H1 (cell line): ENCODE measurements around the gene TTC6. TPM values are rescaled to one million over a fixed set of nuclear protein-coding genes. Genes with fewer than 3 reads are reported as not detected.

Experiments
- CTCF ChIA-PET: fragments of 300-600 bp; sonication (Branson Sonifier 250); formaldehyde crosslinking; loops from one replicate; lab custom pipeline; 2021; ENCODE audit not compliant: partially characterized antibody; lab: Charles Lee
- POLR2A ChIA-PET: fragments of 300-600 bp; sonication (Branson Sonifier 250); formaldehyde crosslinking; loops from one replicate; lab custom pipeline; 2021; ENCODE audit warnings: inconsistent platforms; ENCODE audit not compliant: partially characterized antibody; lab: Charles Lee
- DNase-seq, 2 experiments: peaks; one replicate each; pipeline versions ENCODE4 v3.0.0 to v3.0.0-alpha.2; 2010 to 2022; ENCODE audit warnings: low spot score in 2 of 2, low read depth in 1 of 2, mixed read lengths in 1 of 2
- FAIRE-seq: peaks from 2 replicates; lab custom pipeline; 2011; peaks lifted over from hg19 to GRCh38; lab: Jason Lieb, UNC
- H2AFZ ChIP-seq: 2 replicates; pipeline ENCODE4 v1.8.1; 2012; ENCODE audit warnings: low read length, inconsistent platforms
- H2AK5ac ChIP-seq: 2 replicates; pipeline ENCODE4 v1.6.1; 2013; ENCODE audit warnings: low read depth, low read length
- H2BK120ac ChIP-seq: replicated peaks from 2 replicates; pipeline ENCODE3; 2013; ENCODE audit warnings: low read depth, low read length, inconsistent platforms
- H2BK12ac ChIP-seq: 2 replicates; pipeline ENCODE4 v1.6.1; 2013; ENCODE audit warnings: low read depth, low read length
- H2BK15ac ChIP-seq: 2 replicates; pipeline ENCODE4 v1.6.1; 2013; ENCODE audit warnings: low read length
- H2BK20ac ChIP-seq: 2 replicates; pipeline ENCODE4 v1.6.1; 2013; ENCODE audit warnings: low read length
- H2BK5ac ChIP-seq: 2 replicates; pipeline ENCODE4 v1.6.1; 2013; ENCODE audit warnings: low read depth, low read length
- H3K14ac ChIP-seq: 2 replicates; pipeline ENCODE4 v1.6.1; 2013; ENCODE audit warnings: inconsistent platforms; ENCODE audit not compliant: insufficient read length
- H3K18ac ChIP-seq: 2 replicates; pipeline ENCODE4 v1.6.1; 2013; ENCODE audit warnings: low read length; ENCODE audit errors: extremely low read depth
- H3K23ac ChIP-seq: 2 replicates; pipeline ENCODE4 v1.6.1; 2013; ENCODE audit warnings: inconsistent platforms; ENCODE audit not compliant: insufficient read length
- H3K23me2 ChIP-seq: 2 replicates; pipeline ENCODE4 v1.6.1; 2013; ENCODE audit warnings: low read depth, low read length
- H3K27ac ChIP-seq: 2 replicates; pipeline ENCODE4 v1.6.1; 2011; ENCODE audit warnings: low read depth, low read length, inconsistent platforms
- H3K27me3 ChIP-seq, 4 experiments: replicated peaks in 1 of 4; 1 replicate in 1 of 4; 2 replicates in 3 of 4; pipeline versions ENCODE4 v1.6.1 to v1.8.1; 2011 to 2013; ENCODE audit warnings: low read length in 3 of 4, mild to moderate bottlenecking in 3 of 4, inconsistent platforms in 2 of 4, mixed read lengths in 2 of 4, moderate library complexity in 1 of 4; ENCODE audit not compliant: control insufficient read depth in 3 of 4, insufficient read depth in 3 of 4; ENCODE audit errors: extremely low read depth in 1 of 4
- H3K36me3 ChIP-seq, 4 experiments: 2 replicates each; pipeline versions ENCODE4 v1.6.1 to v1.8.1; 2011 to 2013; ENCODE audit warnings: mild to moderate bottlenecking in 4 of 4, low read length in 3 of 4, moderate library complexity in 2 of 4, control low read depth in 1 of 4, inconsistent platforms in 1 of 4; ENCODE audit not compliant: insufficient read depth in 4 of 4, control insufficient read depth in 2 of 4
- H3K4ac ChIP-seq: replicated peaks from 2 replicates; pipeline ENCODE3; 2013; ENCODE audit warnings: low read length, low read depth, mixed read lengths, inconsistent platforms; ENCODE audit not compliant: insufficient read length
- H3K4me1 ChIP-seq, 4 experiments: replicated peaks in 1 of 4; 1 replicate in 1 of 4; 2 replicates in 3 of 4; pipeline versions ENCODE4 v1.6.1 to v1.8.1; 2011 to 2013; ENCODE audit warnings: low read length in 3 of 4, inconsistent platforms in 2 of 4, mixed read lengths in 1 of 4; ENCODE audit not compliant: insufficient read depth in 4 of 4, control insufficient read depth in 3 of 4
- H3K4me2 ChIP-seq, 2 experiments: 2 replicates each; pipeline versions ENCODE4 v1.6.1 to v1.8.1; 2011 to 2013; ENCODE audit warnings: low read depth in 2 of 2, low read length in 2 of 2, control low read depth in 1 of 2, inconsistent platforms in 1 of 2, mild to moderate bottlenecking in 1 of 2; ENCODE audit not compliant: insufficient read depth in 1 of 2
- H3K4me3 ChIP-seq, 4 experiments: fragments of 200-600, 300-600 bp in 1 of 4; sonication (generic), shearing (Covaris generic), sonication (Bioruptor Twin) in 1 of 4; 2 replicates each; pipeline versions ENCODE4 v1.5.1 to v1.8.1; 2011 to 2016; ENCODE audit warnings: low read length in 4 of 4, low read depth in 3 of 4, control low read depth in 2 of 4, inconsistent platforms in 2 of 4, mild to moderate bottlenecking in 2 of 4, mixed read lengths in 1 of 4, moderate library complexity in 1 of 4; ENCODE audit not compliant: insufficient read depth in 2 of 4; ENCODE audit errors: extremely low read depth in 1 of 4
- H3K56ac ChIP-seq: replicated peaks from 2 replicates; pipeline ENCODE3; 2013; ENCODE audit warnings: low read depth, mild to moderate bottlenecking, mixed read lengths, low read length, inconsistent platforms; ENCODE audit not compliant: insufficient read length
- H3K79me1 ChIP-seq: 2 replicates; pipeline ENCODE4 v1.6.1; 2013; ENCODE audit warnings: low read depth, low read length, control low read depth
- H3K79me2 ChIP-seq, 2 experiments: 2 replicates each; pipeline versions ENCODE4 v1.6.1 to v1.8.1; 2012 to 2013; ENCODE audit warnings: low read length in 2 of 2, mild to moderate bottlenecking in 2 of 2, inconsistent platforms in 1 of 2; ENCODE audit not compliant: insufficient read depth in 2 of 2, control insufficient read depth in 1 of 2
- H3K9ac ChIP-seq, 4 experiments: replicated peaks in 1 of 4; 1 replicate in 1 of 4; 2 replicates in 3 of 4; pipeline versions ENCODE4 v1.6.1 to v1.8.1; 2011 to 2013; ENCODE audit warnings: low read depth in 3 of 4, low read length in 3 of 4, control low read depth in 2 of 4, mild to moderate bottlenecking in 2 of 4, moderate library complexity in 2 of 4, inconsistent platforms in 1 of 4; ENCODE audit errors: extremely low read depth in 1 of 4
- H3K9me3 ChIP-seq, 2 experiments: 2 replicates each; pipeline versions ENCODE4 v1.6.1 to v1.8.1; 2012 to 2013; ENCODE audit warnings: mild to moderate bottlenecking in 2 of 2, moderate library complexity in 2 of 2, control low read depth in 1 of 2, inconsistent platforms in 1 of 2, low read depth in 1 of 2, low read length in 1 of 2, mixed read lengths in 1 of 2; ENCODE audit not compliant: insufficient read depth in 2 of 2
- H4K20me1 ChIP-seq, 2 experiments: replicated peaks in 1 of 2; 2 replicates each; pipeline versions ENCODE3 to v1.8.1; 2011 to 2013; ENCODE audit warnings: inconsistent platforms in 2 of 2, low read length in 2 of 2, mild to moderate bottlenecking in 1 of 2; ENCODE audit not compliant: insufficient read depth in 2 of 2, control insufficient read depth in 1 of 2
- H4K5ac ChIP-seq: 2 replicates; pipeline ENCODE4 v1.6.1; 2013; ENCODE audit warnings: low read length, low read depth, mixed read lengths, inconsistent platforms; ENCODE audit not compliant: insufficient read length
- H4K8ac ChIP-seq: 2 replicates; pipeline ENCODE4 v1.8.0; 2013; ENCODE audit warnings: mild to moderate bottlenecking, moderate library complexity, low read length, inconsistent platforms; ENCODE audit not compliant: insufficient read depth; ENCODE audit errors: extremely low read depth
- H4K91ac ChIP-seq: replicated peaks from 2 replicates; pipeline ENCODE3; 2013; ENCODE audit warnings: low read length, mixed read lengths, inconsistent platforms; ENCODE audit not compliant: insufficient read length
- BACH1 ChIP-seq: IDR thresholded peaks from 2 replicates; pipeline ENCODE4 v1.6.1; 2012; ENCODE audit warnings: low read length, improper control_type of control experiment
- CREB1 ChIP-seq: IDR thresholded peaks from 2 replicates; pipeline ENCODE4 v1.6.1; 2012; ENCODE audit warnings: inconsistent platforms
- HDAC2 ChIP-seq, 2 experiments: fragments of 300-600 bp in 1 of 2; sonication (generic) in 1 of 2; IDR thresholded peaks; 2 replicates each; pipeline ENCODE4 v1.6.1; 2011 to 2012; ENCODE audit warnings: low read depth in 2 of 2, low read length in 2 of 2, mild to moderate bottlenecking in 2 of 2, moderate library complexity in 2 of 2, borderline replicate concordance in 1 of 2, inconsistent platforms in 1 of 2
- POLR2AphosphoS5 ChIP-seq: IDR thresholded peaks from 2 replicates; pipeline ENCODE4 v1.6.1; 2011; ENCODE audit warnings: low read depth, low read length
- WGBS, 2 experiments: shearing (Covaris generic) in 1 of 2; methylation state at CpG; one replicate each; pipeline versions ENCODE4 v1.1.6 to v1.1.7; 2013 to 2015; ENCODE audit warnings: low lambda C conversion rate in 2 of 2, mixed read lengths in 2 of 2, inconsistent platforms in 1 of 2, low coverage in 1 of 2, missing lambda C conversion rate in 1 of 2; ENCODE audit not compliant: insufficient replicate concordance in 2 of 2, insufficient coverage in 1 of 2, insufficient read length in 1 of 2; ENCODE audit errors: extremely low coverage in 1 of 2, missing lambda C conversion rate in 1 of 2; 5-methylcytosine and 5-hydroxymethylcytosine counted together
- polyA plus RNA-seq, 7 experiments: library from polyadenylated mRNA; depleted of rRNA in 3 of 7; stranded (reverse) in 5 of 7; unstranded in 2 of 7; fragments of >200 nt in 5 of 7; fragments of 200-250 nt in 2 of 7; gene quantifications; 1 replicate in 5 of 7; 2 replicates in 1 of 7; 4 replicates in 1 of 7; pipeline versions ENCODE4 v1.2.1 to v1.2.3, GENCODE V29; 2011 to 2013; ENCODE audit warnings: missing spikeins in 2 of 7, mixed read lengths in 2 of 7
- total RNA-seq: library from RNA; stranded (reverse); fragmentation: NEBNext Ultra II Directional; extraction: Animal tissue kit (Norgen Biotek cat#: 25700); gene quantifications from 2 replicates; pipeline ENCODE4 v1.2.1, GENCODE V29; 2021
- TF ChIP-seq, protein P1 (sequence below), 3 experiments: IDR thresholded peaks; 1 replicate in 2 of 3; 2 replicates in 1 of 3; pipeline versions ENCODE4 v1.5.1 to v1.6.1; 2011; ENCODE audit warnings: low read length in 3 of 3, mild to moderate bottlenecking in 3 of 3, inconsistent platforms in 2 of 3, low read depth in 1 of 3, moderate library complexity in 1 of 3; ENCODE audit not compliant: insufficient read depth in 1 of 3; ENCODE audit errors: control extremely low read depth in 1 of 3
- TF ChIP-seq, protein P2 (sequence below): IDR thresholded peaks from 2 replicates; pipeline ENCODE4 v1.6.1; 2012; ENCODE audit warnings: low read length, inconsistent platforms

The TTC6 gene
- total and polyA plus RNA-seq, 2 of the 8 experiments (the other 6 are each of a cell fraction or from before 2014, with no cell fraction given), result 0.02 TPM; not detected in 1

- no peak overlapping the region for H2BK12ac ChIP-seq
- POLR2A ChIA-PET, result no interaction called here
- no peak overlapping the region for H3K14ac ChIP-seq
- no peak overlapping the region for H3K23ac ChIP-seq
- no peak overlapping the region for H3K4ac ChIP-seq
- no peak overlapping the region for H3K9ac ChIP-seq
- TF ChIP-seq BACH1, result no peak
- no peak for TF ChIP-seq HDAC2 (IDR thresholded peaks at IDR 0.05; ENCODE audit: borderline replicate concordance in 1 of 2, low read depth in 2 of 2, low read length in 2 of 2)
- TF ChIP-seq CREB1, result no peak
- TF ChIP-seq POLR2AphosphoS5, result no peak
- TF ChIP-seq, protein P1, sequence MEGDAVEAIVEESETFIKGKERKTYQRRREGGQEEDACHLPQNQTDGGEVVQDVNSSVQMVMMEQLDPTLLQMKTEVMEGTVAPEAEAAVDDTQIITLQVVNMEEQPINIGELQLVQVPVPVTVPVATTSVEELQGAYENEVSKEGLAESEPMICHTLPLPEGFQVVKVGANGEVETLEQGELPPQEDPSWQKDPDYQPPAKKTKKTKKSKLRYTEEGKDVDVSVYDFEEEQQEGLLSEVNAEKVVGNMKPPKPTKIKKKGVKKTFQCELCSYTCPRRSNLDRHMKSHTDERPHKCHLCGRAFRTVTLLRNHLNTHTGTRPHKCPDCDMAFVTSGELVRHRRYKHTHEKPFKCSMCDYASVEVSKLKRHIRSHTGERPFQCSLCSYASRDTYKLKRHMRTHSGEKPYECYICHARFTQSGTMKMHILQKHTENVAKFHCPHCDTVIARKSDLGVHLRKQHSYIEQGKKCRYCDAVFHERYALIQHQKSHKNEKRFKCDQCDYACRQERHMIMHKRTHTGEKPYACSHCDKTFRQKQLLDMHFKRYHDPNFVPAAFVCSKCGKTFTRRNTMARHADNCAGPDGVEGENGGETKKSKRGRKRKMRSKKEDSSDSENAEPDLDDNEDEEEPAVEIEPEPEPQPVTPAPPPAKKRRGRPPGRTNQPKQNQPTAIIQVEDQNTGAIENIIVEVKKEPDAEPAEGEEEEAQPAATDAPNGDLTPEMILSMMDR (IDR thresholded peaks at IDR 0.05; ENCODE audit: control extremely low read depth in 1 of 3, insufficient read depth in 1 of 3, low read depth in 1 of 3, low read length in 3 of 3), result no peak
- TF ChIP-seq, protein P2, sequence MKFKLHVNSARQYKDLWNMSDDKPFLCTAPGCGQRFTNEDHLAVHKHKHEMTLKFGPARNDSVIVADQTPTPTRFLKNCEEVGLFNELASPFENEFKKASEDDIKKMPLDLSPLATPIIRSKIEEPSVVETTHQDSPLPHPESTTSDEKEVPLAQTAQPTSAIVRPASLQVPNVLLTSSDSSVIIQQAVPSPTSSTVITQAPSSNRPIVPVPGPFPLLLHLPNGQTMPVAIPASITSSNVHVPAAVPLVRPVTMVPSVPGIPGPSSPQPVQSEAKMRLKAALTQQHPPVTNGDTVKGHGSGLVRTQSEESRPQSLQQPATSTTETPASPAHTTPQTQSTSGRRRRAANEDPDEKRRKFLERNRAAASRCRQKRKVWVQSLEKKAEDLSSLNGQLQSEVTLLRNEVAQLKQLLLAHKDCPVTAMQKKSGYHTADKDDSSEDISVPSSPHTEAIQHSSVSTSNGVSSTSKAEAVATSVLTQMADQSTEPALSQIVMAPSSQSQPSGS, result no peak
- no peak overlapping the region for H3K56ac ChIP-seq
- no peak overlapping the region for H2AFZ ChIP-seq
- CTCF ChIA-PET, result interaction anchor here (0.9 to 1.8 kb wide), 4 partner anchors 18 to 409 kb away, joined by 3 to 6 read pairs (median 3); no protein-coding TSS in a partner anchor
- no peaks in the 10 kb centered on the region for H3K79me1 ChIP-seq
- H3K27ac ChIP-seq, result no peak overlapping the region
- H4K91ac ChIP-seq, result no peak overlapping the region
- no peak overlapping the region for H3K4me3 ChIP-seq
- H2BK5ac ChIP-seq, result no peak overlapping the region
- H3K23me2 ChIP-seq, result no peaks in the 10 kb centered on the region
- H3K4me1 ChIP-seq, result no peaks in the 10 kb centered on the region
- H4K8ac ChIP-seq, result no peak overlapping the region
- H3K36me3 ChIP-seq, result no peaks in the 10 kb centered on the region; a peak in 1 of 8 replicates
- no peak overlapping the region for H2AK5ac ChIP-seq
- H3K4me2 ChIP-seq, result no peak overlapping the region
- no peak overlapping the region for H4K5ac ChIP-seq
- no peak overlapping the region for H2BK15ac ChIP-seq
- no peak overlapping the region for H2BK20ac ChIP-seq
- H2BK120ac ChIP-seq, result no peak overlapping the region
- H3K18ac ChIP-seq, result no peak overlapping the region
- FAIRE-seq (no peak), DNase-seq (no peak)
- no peaks in the 10 kb centered on the region for H4K20me1 ChIP-seq
- no peaks in the 10 kb centered on the region for H3K27me3 ChIP-seq
- H3K79me2 ChIP-seq, result no peaks in the 10 kb centered on the region
- peaks cover 2 to 15% of the 10 kb centered on the region in 2 experiments; a peak in 2 of 4 replicates for H3K9me3 ChIP-seq
- WGBS, 2 experiments, result 94% methylated on average over 4 of the region's 4 CpGs; no CpG with 5 or more reads in 1 of the 2 experiments
Measured at GRCh38 chr14:37558740-37559139, 36.7 kb upstream of the TTC6 start.
